GM21786 (cell line): ENCODE measurements around the gene ATG16L2.
"Not testable (repeated sequence)": the region's sequence is repeated elsewhere in the genome, so short reads cannot be mapped to it uniquely, and the experiment has no call there.

Experiments
- ATAC-seq: cut with Tn5 transposase; IDR thresholded peaks from one replicate; pipeline ENCODE4 v1.9.1; 2021; ENCODE audit not compliant: unreplicated experiment

Gene ATG16L2

DNA sequence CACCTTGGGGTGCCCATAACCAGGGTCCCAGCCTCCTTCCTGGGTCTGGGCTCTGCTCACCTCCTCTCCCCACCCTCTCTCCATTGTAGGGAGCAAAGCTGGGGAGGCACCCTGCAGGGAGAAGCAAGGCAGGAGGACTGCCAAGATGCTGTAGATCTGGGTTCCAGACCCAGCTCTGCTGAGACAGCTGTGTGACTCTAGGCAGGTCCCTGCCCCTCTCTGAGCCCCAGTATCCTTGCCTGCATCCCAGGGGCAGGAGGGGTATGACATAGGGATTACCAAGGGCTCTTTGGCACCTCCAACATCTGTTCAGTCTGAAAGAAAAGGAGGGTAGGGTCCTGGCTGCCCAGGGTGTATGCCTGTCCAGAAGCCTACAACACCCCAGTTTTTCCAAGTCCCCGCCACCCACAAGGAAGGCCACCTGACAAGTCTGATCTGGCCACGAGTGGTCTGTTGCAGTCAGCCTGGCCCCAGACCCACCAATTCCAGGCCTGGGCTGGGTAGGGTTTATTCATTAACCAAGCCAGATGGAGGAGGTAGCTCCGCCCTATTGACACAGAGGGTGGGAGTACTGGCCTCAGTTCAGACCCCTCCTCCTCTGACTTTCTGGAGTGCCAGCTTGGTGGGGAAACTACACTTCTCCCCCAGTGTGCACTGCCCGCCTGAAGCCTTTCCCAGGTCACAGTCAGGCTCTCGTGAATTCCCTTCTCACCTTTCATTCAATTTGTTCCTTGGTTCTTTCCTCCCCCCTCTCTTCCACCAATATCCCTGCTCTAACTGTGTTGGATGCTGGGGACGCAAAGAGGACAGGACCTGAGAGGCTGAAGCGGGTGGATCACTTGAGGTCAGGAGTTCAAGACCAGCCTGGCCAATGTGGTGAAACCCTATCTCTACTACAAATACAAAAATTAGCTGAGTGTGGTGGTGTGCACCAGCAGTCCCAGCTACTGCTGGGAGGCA is 35.4 kb upstream of the ATG16L2 start:
- ATAC-seq: no peak

DNA sequence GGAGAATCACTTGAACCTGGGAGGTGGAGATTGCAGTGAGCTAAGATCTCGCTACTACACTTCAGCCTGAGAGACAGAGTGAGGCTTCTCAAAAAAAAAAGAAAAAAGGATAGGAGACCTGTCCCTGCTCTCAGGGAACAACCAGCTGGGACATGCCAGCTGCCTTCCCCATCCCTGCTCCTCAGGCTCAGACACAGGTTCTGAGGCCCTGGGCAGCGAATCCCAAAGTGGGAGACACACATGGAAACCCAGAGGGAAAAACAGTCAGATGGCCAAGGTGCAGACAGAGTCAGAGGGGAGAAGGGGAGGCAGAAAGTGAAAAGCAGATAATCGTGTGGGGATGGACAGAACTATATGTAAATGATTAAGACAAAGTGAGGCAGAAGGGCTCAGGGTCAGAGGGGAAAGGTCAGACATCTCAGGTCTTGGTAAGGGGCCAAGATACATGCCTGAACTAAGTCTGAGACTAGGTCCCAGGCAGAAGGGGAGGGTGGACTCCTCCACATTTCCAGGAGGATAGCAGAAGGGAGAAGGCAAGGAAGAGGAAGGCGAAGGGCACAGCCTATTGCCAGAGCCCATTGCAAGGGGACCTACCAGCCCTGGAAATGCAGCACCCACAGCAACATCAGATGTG is 34.6 kb upstream of the ATG16L2 start:
- ATAC-seq: no peak

DNA sequence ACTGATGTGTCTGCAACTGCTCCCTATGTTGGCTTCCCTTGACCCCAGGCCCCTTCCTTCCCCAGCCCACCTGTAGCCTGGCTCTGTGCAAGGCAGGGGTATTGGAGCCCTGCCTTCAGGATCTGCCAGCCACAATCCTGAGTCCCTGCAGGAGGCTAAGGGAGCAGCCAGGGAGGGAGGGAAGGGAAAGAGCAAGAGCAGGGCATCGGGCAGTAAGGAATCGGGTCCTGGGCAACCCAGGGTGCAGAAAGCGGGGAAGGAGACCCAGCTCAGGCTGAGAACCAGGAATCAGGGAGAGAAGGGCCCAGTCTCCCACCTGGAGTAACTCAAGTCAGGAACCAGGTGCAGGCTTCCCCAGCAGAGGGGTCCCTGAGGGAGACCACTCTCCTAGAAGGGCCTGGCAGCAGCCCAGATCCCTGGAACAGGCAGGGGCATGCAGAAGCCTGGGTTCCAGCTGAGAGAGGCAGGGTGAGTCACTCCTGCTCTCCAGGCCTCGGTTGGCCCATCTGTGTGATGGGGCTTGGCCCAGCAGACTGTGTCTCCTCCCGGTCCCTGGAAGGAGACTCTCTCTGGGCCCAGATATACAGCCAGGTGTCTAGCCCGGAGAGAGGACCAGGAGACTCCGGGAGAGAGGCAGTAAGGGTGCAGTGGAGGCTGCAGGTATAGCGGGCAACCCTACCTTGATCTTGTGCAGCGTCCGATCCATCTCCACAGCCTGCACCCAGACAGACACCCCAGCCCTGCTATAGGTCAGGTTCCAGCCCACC is 33.7 kb upstream of the ATG16L2 start:
- ATAC-seq: no peak

DNA sequence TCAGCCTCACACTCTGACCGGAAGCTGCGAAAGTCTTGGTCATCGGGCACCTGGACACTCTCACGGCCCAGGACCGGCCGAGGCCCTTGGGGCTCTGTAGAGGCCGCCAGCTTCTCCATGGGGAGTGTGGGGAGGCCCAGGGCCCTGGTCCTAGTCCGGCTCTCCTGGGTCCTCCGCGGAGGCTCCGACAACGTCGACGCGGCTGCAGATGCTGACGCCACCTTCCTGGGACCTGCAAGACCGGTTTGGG is 33.2 kb upstream of the ATG16L2 start:
- no peak for ATAC-seq

DNA sequence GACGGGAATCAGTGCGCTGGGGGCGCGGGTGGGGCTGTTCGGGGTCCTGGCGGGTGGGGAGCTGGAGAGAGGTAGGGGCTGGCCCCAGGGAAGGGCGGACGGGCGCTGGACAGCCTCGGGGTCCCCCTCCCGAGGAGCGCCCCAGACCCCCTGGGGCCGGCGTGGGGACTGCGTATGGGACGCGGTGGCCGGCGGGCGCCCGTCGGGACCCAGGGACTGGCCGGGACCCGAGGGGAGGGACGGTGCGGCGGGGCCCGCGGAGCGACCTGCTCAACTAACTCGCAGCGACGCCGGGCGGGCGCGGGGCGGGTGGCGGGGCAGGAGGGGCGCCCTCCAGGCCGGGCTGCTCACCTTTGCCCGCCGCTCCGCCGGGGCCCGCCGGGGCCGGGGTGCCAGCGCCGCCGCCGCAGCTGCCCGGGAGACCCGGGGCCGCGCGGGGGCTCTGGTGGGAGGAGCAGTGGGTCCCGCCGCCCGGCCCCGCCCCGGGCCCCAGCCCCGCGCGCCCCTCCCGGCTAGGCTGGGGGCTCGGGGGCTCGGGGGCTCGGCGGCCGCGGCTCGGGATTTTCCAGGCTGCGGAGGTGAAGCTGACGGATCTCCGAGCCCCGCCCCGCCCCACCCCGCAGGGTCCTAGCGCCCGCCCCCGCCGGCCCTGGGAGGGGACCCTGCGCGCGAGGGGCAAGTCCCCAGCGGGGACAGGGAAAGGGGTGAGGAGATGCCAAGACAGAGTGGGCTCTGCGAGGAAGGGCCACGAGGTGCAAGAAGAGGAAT is 32.7 kb upstream of the ATG16L2 start:
- ATAC-seq: no peak

DNA sequence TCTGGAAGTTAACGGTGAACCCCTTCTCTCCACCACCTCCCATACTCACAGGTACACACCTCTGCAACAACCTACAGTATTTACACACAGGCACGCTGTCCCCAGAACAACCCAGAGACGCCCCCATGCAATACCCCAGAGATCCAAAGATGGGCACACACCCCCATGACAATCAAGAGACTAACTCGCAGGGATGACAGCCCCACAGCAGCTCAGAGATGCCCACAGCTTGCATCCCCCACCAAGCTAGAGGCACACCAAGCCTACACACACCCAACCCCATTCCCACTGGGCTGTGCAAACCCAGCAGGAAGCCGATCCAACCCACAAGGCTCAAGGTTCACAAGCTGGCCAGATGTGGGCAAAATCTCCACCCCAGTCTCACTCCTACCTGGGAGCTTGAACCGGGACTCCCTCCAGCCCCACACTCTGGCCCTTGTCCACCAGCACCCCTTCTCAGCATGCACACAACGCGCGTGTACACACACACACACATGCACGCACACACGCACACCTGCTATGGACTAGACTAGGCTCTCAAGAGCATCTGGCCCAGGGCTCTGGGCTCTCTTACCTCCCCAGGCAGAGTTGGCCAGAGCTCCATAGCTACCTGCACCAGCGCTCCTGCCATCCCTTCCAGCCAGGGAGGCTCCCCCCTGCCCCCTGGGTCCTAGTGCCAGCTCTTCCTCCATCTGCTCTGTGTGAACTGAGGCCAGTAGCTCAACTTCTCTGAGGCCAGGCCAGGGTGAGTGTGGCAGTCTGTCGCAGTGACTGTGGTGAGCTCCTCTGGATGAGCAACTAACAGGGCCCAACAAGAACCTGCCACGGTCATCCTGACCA is 31.9 kb upstream of the ATG16L2 start:
- no peak for ATAC-seq

DNA sequence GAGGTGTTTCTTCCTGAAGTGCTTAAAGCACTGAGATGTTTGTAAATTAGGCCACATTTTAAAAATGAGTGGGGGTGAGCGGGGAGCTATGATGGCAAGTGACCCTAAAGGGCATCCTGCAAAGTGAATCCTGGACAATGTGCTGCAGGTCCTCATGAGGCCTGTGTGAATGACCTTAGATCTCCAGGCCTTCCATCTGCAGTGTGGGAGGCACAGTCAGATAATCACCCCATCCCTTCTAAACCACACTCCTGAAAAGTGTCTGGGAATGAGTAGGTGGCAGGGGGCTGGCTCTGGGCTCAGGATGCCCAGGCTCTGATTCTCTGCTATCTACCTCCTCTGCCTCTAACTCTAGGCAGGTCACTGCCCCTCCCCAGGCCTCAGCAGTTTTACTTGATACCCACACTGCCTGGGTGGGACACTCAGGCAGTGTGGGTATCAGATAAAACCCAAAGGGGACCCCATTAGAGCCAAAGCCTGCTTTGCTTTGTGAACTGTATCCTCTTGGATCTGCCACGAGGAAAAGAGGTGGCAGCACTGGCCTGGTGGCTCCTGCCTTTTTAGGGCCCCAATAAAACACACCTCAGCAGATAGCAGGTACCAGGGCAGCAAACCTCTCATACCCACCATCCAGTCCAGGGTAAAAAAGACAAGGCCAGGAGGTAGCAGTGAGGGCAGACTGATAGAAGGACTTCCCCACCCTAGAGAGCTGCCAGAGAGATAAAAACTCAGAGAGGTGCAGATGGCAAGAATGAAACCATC is 30.9 kb upstream of the ATG16L2 start:
- ATAC-seq: no peak

DNA sequence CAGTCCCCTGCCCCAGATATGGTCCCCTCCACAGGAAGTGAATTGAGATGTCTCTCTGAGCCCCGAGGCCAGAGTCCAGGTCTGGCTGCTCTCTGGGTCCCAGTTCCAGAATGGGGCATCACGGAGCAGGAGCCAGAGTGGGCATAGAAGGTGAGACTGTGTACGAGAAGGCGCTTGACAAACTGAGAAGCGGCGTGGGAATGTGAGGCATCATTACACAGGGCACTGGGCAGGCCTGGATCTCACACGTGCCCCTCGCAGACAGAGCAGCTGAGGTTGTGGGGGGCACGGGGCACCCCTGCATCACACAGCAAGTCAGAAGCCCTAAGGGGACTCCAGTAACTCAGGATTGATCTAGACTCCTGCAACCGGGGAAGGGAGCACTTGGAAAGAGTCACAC is 29.5 kb upstream of the ATG16L2 start:
- no peak for ATAC-seq

DNA sequence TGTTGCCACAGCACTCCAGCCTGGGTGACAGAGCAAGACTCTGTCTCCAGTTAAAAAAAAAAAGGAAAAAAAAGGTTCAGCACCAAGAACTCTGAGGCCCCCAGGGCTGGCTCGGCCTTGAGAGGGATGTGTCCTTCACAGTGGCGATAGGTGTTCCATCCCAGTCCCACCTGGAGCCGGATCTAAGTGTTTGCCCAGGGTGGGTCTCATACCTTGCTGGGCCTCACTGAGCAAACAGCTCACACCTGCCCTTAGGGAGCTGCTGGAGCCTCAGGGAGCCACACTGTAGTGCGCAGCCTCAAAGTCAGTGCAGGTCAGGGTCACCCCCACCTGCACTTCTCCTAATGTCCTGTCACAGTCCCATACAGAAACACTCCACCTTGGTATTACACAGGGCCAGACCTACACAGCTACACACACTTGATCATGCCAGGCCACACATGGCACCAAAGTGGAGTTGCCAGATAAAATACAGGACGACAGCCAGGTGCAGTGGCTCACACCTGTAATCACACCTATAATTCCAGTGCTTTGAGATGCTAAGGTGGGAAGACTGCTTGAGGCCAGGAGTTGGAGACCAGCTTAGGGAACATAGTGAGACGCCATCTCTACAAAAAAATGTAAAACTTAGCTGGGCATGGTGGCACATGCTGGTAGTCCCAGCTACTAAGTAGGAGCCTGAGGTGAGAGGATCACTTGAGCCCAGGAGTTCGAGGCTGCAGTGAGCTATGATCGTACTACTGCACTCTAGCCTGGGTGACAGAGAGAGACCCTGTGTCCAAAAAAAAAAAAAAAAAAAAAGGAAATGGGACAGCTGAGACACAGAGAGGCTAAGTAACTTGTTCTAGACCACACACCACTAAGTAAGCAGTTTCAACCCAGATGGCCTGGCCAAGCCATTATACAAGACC is 27.7 kb upstream of the ATG16L2 start:
- ATAC-seq: no peak

DNA sequence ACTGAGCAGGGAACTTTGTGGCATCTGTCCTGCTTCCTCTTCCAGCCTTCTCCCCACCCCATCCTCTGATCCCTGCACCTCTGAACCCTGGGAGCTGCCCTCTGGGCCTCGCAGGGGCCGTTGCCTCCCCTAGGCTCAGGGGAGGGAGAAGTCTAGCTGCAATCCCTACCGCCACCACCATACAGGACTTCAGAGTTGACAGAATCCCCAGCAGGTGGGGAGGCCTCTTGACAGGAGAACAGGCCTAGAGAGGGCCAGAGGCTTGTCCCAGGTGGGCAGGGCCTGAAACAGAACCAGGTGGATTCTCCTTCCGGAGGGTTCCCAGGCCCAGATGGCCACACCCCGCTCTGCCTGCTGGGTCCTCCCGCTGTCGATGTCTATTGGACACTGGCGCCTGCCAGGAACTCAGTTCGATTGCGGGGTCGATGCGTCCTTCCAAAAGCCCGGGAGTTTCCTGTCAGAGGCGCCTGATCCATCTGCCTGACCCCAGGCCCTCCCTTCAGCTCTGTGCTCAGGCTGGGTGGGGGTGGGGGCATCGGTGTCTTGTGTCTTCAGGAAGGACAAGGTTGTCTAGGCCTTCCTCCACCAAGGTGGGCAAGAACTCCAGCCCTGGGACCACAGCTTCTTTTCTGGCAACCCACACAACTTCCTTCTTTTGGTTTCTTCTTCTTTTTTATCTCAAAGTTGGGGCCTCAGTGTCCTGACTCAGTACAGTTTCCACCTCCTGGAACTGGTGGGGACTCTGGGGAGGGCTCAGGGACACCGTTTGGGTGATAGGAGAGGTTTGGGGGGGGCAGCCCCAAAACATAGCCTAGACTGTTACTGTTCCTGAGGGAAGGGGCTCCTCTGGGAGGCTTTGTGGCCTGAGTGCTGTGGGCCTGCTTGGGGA is 26.8 kb upstream of the ATG16L2 start:
- ATAC-seq: no peak

DNA sequence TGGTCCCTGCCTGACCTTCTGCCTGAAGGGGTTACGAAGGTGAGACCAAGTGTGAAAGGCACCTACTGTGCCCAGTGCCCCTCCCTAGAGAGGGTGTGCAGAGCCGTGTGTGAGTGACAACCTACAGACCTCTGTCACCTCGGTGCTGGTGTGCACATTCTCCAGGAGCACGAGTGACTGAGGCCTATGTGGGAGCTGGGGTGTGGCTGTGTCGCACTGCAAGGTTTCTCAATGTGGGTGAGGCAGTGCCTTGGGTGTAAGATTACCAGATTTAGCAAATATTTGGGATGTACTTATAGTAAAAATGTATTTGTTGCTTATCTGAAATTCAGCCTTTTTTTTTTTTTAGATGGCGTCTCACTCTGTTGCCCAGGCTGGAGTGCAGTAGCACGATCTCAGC is 26.0 kb upstream of the ATG16L2 start:
- ATAC-seq: no peak

DNA sequence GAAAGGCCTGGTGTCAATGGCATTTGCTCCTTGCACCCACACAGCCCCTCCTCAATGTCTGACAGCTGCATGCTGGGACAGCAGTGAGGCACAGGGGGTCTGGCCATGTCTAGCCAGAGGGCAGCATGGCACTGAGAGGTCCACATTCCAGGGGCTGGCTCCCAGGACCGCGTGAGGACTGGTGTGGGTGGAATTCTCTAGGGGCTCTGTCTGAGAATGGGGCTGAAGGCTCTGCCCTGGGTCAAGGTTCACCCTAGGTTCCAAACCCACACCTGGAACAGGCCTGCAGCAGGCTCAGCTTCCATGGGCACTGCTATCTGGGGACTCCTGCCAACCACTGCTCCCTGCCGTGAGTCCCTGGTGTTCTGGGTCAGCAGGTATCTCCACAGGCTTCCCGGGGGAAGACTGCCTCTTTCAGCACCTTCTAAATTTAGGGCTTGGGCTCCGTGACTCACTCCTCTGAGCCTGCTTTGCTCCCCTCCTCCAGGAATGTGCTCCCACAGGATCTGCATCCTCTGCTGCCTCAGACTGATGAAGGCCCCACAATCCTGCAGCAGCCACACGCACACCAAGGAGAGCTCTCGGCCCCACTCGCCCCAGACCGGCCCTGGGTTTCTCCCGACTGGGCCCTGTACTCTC is 24.6 kb upstream of the ATG16L2 start:
- ATAC-seq: no peak

DNA sequence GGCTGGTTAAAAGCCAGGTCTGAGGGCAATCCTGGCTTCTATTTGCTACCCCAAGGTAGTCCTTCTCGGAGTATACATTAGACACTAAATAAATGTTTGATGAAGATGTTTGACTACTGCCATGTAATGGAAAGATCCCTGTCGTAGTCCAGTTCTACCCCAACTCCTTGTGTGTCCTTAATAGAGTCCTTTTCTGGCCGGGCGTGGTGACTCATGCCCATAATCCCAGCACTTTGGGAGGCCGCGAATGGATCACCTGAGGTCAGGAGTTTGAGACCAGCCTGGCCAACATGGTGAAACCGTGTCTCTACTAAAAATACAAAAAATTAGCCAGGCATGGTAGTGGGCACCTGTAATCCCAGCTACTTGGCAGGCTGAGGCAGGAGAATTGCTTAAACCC is 23.0 kb upstream of the ATG16L2 start:
- ATAC-seq: not testable (repeated sequence)

DNA sequence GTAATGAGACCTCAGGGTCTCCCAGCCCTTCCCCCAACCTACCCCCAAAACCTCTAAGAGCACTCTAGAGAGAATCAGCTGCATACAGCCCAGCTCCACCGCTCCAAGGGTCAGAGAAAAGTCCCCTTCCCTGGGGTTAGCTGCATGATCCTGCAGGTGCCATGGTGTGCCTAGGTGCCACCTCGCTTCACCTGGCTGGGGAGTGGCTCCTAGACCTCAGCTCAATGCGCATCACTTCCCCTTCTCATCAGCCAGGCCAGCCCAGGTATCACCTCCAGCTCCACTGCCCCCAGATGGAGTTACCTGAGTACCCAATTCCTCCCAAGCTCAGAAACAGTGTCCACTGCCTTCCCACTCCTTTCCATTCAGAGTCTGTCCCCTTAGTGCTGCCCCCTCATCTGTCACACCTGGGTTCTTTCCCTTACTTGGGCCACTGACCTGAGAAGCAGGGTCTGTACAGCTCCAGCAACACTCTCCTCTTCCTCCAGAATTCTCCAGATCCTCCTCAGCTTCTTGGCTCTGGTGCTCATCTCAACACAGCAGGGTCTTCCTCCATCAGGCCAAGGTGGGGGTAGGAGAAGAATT is 21.7 kb upstream of the ATG16L2 start:
- ATAC-seq: no peak

DNA sequence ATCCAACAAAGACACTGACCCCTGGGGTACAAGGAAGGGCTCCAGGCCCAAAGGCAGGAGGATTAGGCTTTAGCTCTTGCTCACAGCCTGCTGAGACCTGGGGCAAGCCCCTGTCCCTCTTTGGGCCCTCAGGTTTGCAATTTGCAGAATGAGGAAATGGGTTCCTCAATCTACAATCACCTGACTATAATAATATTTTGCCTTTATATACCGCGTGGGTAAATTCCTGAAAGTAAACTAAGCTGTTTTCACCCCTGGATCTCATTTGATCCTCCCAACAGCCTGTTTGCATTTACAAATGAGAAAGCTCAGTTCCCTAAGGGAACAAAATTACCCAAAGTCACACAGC is 21.2 kb upstream of the ATG16L2 start:
- no peak for ATAC-seq

DNA sequence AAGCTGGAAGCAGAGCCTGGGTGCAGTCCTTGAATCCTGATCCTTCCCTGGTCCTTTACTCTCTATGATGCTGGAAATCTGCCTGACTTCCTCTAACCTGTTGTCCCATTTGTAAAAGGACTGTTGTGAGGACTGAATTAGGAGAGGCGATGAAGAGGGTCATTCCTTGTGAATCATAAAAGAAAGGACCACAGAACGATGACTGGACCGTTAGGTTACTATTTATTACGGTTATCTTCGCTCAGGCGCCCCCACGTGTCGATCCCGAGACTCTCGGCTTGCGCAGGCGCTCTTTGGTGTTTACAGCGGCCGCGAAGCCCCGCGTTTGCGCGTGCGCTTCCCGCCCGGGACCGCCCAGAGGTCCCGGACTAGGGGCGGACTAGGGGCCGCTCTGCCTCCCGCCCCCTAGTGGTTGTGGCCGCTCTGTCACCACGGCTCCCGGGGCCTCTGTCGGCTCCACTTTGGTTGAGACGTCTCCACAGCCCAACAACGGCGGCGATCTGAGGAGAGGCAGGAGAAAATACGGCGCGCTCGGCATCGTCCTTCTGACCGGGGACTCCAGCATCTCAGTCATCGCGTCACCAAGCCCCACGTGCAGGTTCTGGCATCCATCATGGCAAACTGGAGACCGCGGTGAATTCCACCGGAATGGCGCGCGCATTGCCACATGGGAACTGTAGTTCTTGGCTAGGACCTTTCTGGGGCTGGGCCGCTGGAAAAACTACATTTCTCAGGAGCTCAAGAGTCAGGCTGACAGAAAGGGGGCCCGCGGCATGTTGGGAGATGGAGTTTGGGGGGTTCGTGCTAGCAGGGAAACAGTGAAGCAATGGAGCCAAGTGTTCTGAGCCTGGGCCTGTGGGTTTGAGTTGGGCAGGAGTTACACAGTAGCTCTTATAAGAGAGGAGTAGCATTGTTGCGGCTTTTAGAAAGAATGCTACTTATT is 20.5 kb upstream of the ATG16L2 start, which contains the start of gene STARD10:
Gene STARD10 (minus strand): TSS at position 623 of the 943 bp plus-strand sequence. CDS start 12,866 bp downstream, outside the sequence.
- peak; percentile 85 for ATAC-seq
